Measurements from ENCODE around the gene PPIB.

The PPIB gene

GRCh38 chr15:64162869-64163658, at the start of gene PPIB:
TSS of gene PPIB (minus strand) at chr15:64163022. CDS start at chr15:64162986, 36 bp downstream.
- Mint-ChIP-seq H3K27me3 (no peaks in the 10 kb centered on the region), H3K9me3 (no peaks in the 10 kb centered on the region), H3K4me1 (ENCODE audit: low read depth) (peaks cover 44% of the 10 kb centered on the region), H3K36me3 (ENCODE audit: low read depth) (peaks cover 41% of the 10 kb centered on the region), H3K27ac (peak within 1 kb of the TSS; percentile 96), H3K4me3 (peak within 1 kb of the TSS; percentile 92)
- peak; percentile 98 for DNase-seq

GRCh38 chr15:64211696-64212095, 48.9 kb upstream of the PPIB start:
- no peaks in the 10 kb centered on the region for H3K9me3 Mint-ChIP-seq
- H3K4me3 Mint-ChIP-seq: no peak overlapping the region
- no peak for DNase-seq
- peaks cover 60% of the 10 kb centered on the region for H3K36me3 Mint-ChIP-seq (ENCODE audit: low read depth)
- no peak overlapping the region for H3K27ac Mint-ChIP-seq
- H3K4me1 Mint-ChIP-seq (ENCODE audit: low read depth): peaks cover 7% of the 10 kb centered on the region
- H3K27me3 Mint-ChIP-seq: no peaks in the 10 kb centered on the region

GRCh38 chr15:64210371-64210770, 47.5 kb upstream of the PPIB start:
- Mint-ChIP-seq H3K27me3 (no peaks in the 10 kb centered on the region), H3K27ac (no peak overlapping the region), H3K4me1 (ENCODE audit: low read depth) (peaks cover 7% of the 10 kb centered on the region), H3K36me3 (ENCODE audit: low read depth) (peaks cover 52% of the 10 kb centered on the region), H3K9me3 (no peaks in the 10 kb centered on the region), H3K4me3 (no peak overlapping the region)
- DNase-seq: no peak

- Mint-ChIP-seq H3K27me3 (no peaks in the 10 kb centered on the region), H3K4me3 (no peak overlapping the region), H3K4me1 (ENCODE audit: low read depth) (peaks cover 7% of the 10 kb centered on the region), H3K36me3 (ENCODE audit: low read depth) (peaks cover 56% of the 10 kb centered on the region), H3K9me3 (no peaks in the 10 kb centered on the region), H3K27ac (peak overlapping the region; percentile 29)
- no peak for DNase-seq
These were observed 47.0 kb upstream of the PPIB start for GRCh38 chr15:64209680-64210334.

- H3K4me3 Mint-ChIP-seq: no peak overlapping the region
- peaks cover 60% of the 10 kb centered on the region for H3K36me3 Mint-ChIP-seq (ENCODE audit: low read depth)
- H3K9me3 Mint-ChIP-seq: no peaks in the 10 kb centered on the region
- no peak overlapping the region for H3K27ac Mint-ChIP-seq
- DNase-seq: no peak
- no peaks in the 10 kb centered on the region for H3K27me3 Mint-ChIP-seq
- peaks cover 7% of the 10 kb centered on the region for H3K4me1 Mint-ChIP-seq (ENCODE audit: low read depth)
These were observed 42.4 kb upstream of the PPIB start for GRCh38 chr15:64205202-64205601.

- Mint-ChIP-seq H3K4me3 (no peak overlapping the region), H3K27me3 (no peaks in the 10 kb centered on the region)
These were observed 34.6 kb upstream of the PPIB start for GRCh38 chr15:64197425-64197824.

GRCh38 chr15:64193971-64194370, 31.1 kb upstream of the PPIB start:
- H3K9me3 Mint-ChIP-seq: no peaks in the 10 kb centered on the region
- no peak overlapping the region for H3K27ac Mint-ChIP-seq
- no peaks in the 10 kb centered on the region for H3K27me3 Mint-ChIP-seq
- H3K36me3 Mint-ChIP-seq (ENCODE audit: low read depth): peaks cover 63% of the 10 kb centered on the region
- no peaks in the 10 kb centered on the region for H3K4me1 Mint-ChIP-seq (ENCODE audit: low read depth)
- DNase-seq: no peak
- H3K4me3 Mint-ChIP-seq: no peak overlapping the region

More at GRCh38 chr15:64197425-64197824, 34.6 kb upstream of the PPIB start:
- Mint-ChIP-seq H3K27ac (no peak overlapping the region), H3K36me3 (ENCODE audit: low read depth) (peaks cover 68% of the 10 kb centered on the region), H3K4me1 (ENCODE audit: low read depth) (no peaks in the 10 kb centered on the region), H3K9me3 (no peaks in the 10 kb centered on the region)
- no peak for DNase-seq

GRCh38 chr15:64191971-64192830, 29.4 kb upstream of the PPIB start:
- no peaks in the 10 kb centered on the region for H3K9me3 Mint-ChIP-seq
- H3K36me3 Mint-ChIP-seq (ENCODE audit: low read depth): peaks cover 66% of the 10 kb centered on the region
- no peak overlapping the region for H3K27ac Mint-ChIP-seq
- H3K4me1 Mint-ChIP-seq (ENCODE audit: low read depth): peaks cover 13% of the 10 kb centered on the region
- H3K4me3 Mint-ChIP-seq: no peak overlapping the region
- H3K27me3 Mint-ChIP-seq: no peaks in the 10 kb centered on the region
- DNase-seq: no peak

- H3K27ac Mint-ChIP-seq: peak overlapping the region; percentile 71
- no peaks in the 10 kb centered on the region for H3K9me3 Mint-ChIP-seq
- H3K4me3 Mint-ChIP-seq: no peak overlapping the region
- H3K36me3 Mint-ChIP-seq (ENCODE audit: low read depth): peaks cover 54% of the 10 kb centered on the region
- no peaks in the 10 kb centered on the region for H3K27me3 Mint-ChIP-seq
- H3K4me1 Mint-ChIP-seq (ENCODE audit: low read depth): peaks cover 13% of the 10 kb centered on the region
- no peak for DNase-seq
These were observed 24.8 kb upstream of the PPIB start for GRCh38 chr15:64187396-64188191.

- Mint-ChIP-seq H3K4me1 (ENCODE audit: low read depth) (peaks cover 13% of the 10 kb centered on the region), H3K27ac (peak overlapping the region; percentile 29), H3K27me3 (no peaks in the 10 kb centered on the region), H3K9me3 (no peaks in the 10 kb centered on the region), H3K4me3 (no peak overlapping the region), H3K36me3 (ENCODE audit: low read depth) (peaks cover 61% of the 10 kb centered on the region)
- no peak for DNase-seq
These were observed 22.5 kb upstream of the PPIB start for GRCh38 chr15:64185146-64185911.

- Mint-ChIP-seq H3K27ac (no peak overlapping the region), H3K9me3 (no peaks in the 10 kb centered on the region), H3K36me3 (ENCODE audit: low read depth) (peaks cover 60% of the 10 kb centered on the region), H3K4me1 (ENCODE audit: low read depth) (peaks cover 5% of the 10 kb centered on the region), H3K27me3 (no peaks in the 10 kb centered on the region), H3K4me3 (no peak overlapping the region)
- DNase-seq: no peak
These were observed 20.1 kb upstream of the PPIB start for GRCh38 chr15:64182859-64183370.

GRCh38 chr15:64180235-64180824, 17.5 kb upstream of the PPIB start:
- no peaks in the 10 kb centered on the region for H3K9me3 Mint-ChIP-seq
- H3K4me3 Mint-ChIP-seq: no peak overlapping the region
- peaks cover 66% of the 10 kb centered on the region for H3K36me3 Mint-ChIP-seq (ENCODE audit: low read depth)

More at GRCh38 chr15:64180235-64180824, 17.5 kb upstream of the PPIB start:
- Mint-ChIP-seq H3K27me3 (no peaks in the 10 kb centered on the region), H3K4me1 (ENCODE audit: low read depth) (no peaks in the 10 kb centered on the region), H3K27ac (no peak overlapping the region)
- no peak for DNase-seq
